Bronchial epithelial cell (primary cell): ENCODE results near the gene PGGHG. TPM values are rescaled to one million over a fixed set of nuclear protein-coding genes. Genes with fewer than 3 reads are reported as not detected.

ENCODE experiments used
- DNase-seq: peaks from one replicate; pipeline ENCODE4 v3.0.0-alpha.2; 2010; ENCODE audit warnings: low read depth
- FAIRE-seq: peaks from 2 replicates; lab custom pipeline; 2011; peaks lifted over from hg19 to GRCh38; lab: Jason Lieb, UNC
- H3K27me3 ChIP-seq: 2 replicates; pipeline ENCODE4 v1.5.1; 2011; ENCODE audit warnings: low read length; ENCODE audit not compliant: control insufficient read depth, insufficient read depth
- H3K36me3 ChIP-seq: 2 replicates; pipeline ENCODE4 v1.5.1; 2011; ENCODE audit warnings: low read length; ENCODE audit not compliant: control insufficient read depth, insufficient read depth
- H3K4me3 ChIP-seq: 2 replicates; pipeline ENCODE4 v1.5.1; 2011; ENCODE audit warnings: mild to moderate bottlenecking, low read depth, low read length, control low read depth
- total RNA-seq: library from RNA; depleted of rRNA; stranded (reverse); fragments of >200 nt; gene quantifications from 2 replicates; pipeline ENCODE4 v1.2.1, GENCODE V29; 2014
- TF ChIP-seq, protein P1 (sequence below): IDR thresholded peaks from 2 replicates; pipeline ENCODE4 v1.5.1; 2011; ENCODE audit warnings: mild to moderate bottlenecking, moderate library complexity, low read length, control low read depth, inconsistent platforms; ENCODE audit not compliant: insufficient read depth, severe bottlenecking

Gene PGGHG
- total RNA-seq, 1 donor from 2014 or later: 3.2 TPM

DNA sequence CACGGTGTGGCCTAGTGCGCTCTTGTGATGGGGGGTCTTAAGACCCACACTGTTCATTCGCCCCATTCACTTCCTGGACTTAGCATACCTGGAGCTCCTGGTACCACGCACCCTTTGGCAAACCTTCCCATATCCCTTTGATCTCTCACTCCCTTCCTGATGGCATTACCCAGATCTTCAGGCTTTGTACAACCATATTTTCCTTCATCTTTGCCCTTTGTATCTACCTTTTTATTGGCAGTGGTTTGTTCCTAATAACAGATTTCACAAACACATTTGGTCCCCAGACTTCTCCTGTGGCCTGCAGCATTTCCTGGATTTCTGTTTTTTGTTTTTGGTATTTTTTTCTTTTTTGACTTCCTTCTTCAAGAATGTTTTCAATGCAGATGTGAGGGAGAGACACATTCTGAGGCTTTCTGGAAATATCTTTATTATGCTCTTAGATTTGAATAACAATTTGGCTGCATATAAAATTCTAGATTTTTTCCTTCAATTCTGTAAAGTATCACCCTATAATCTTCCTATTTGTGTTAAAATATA is 47.8 kb downstream of the PGGHG start:
- TF ChIP-seq, protein P1, sequence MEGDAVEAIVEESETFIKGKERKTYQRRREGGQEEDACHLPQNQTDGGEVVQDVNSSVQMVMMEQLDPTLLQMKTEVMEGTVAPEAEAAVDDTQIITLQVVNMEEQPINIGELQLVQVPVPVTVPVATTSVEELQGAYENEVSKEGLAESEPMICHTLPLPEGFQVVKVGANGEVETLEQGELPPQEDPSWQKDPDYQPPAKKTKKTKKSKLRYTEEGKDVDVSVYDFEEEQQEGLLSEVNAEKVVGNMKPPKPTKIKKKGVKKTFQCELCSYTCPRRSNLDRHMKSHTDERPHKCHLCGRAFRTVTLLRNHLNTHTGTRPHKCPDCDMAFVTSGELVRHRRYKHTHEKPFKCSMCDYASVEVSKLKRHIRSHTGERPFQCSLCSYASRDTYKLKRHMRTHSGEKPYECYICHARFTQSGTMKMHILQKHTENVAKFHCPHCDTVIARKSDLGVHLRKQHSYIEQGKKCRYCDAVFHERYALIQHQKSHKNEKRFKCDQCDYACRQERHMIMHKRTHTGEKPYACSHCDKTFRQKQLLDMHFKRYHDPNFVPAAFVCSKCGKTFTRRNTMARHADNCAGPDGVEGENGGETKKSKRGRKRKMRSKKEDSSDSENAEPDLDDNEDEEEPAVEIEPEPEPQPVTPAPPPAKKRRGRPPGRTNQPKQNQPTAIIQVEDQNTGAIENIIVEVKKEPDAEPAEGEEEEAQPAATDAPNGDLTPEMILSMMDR: no peak
- DNase-seq (no peak), FAIRE-seq (no peak)
- H3K4me3 ChIP-seq: no peak overlapping the region
- H3K27me3 ChIP-seq: peaks cover 4% of the 10 kb centered on the region
- no peaks in the 10 kb centered on the region for H3K36me3 ChIP-seq

DNA sequence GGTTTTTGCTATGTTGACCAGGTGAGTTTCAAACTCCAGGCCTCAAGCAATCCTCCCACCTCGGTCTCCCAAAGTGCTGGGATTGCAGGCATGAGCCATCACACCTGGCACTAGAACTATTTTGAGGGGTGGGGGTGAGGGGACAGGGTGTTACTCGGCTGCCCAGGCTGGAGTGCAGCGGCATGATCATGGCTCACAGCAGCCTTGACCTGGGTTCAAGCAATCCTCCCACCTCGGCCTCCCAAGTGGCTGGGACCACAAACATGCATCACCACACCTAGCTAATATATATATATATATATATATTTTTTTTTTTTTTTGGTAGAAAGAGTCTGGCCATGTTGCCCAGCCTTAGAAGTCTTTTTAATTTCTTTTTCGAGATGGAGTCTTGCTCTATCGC is 48.8 kb downstream of the PGGHG start:
- Histone ChIP-seq H3K27me3 (peaks cover 4% of the 10 kb centered on the region), H3K36me3 (no peaks in the 10 kb centered on the region), H3K4me3 (no peak overlapping the region)
- FAIRE-seq: no peak
- TF ChIP-seq, protein P1: no peak
- no peak for DNase-seq

DNA sequence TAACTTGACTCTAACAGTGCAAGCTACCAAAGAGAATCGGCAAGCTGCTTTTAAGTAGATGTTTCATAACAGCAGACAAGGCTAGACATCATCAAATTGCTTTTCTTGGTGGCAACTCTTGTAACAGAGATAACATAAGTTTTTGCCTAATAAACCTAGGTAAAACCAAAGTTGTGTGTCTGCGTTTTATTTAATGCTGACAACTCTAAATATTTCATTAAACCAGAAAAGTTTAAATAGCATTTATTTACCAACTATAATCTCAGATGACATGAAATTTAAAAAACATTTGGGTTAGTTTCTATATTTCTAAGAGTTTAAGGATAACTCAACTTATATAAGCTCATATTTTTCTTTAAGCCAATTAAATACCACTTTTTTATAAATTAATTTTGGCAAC is 51.0 kb downstream of the PGGHG start:
- H3K4me3 ChIP-seq: no peak overlapping the region
- peaks cover 1% of the 10 kb centered on the region for H3K27me3 ChIP-seq
- DNase-seq (no peak), FAIRE-seq (no peak)
- no peaks in the 10 kb centered on the region for H3K36me3 ChIP-seq
- TF ChIP-seq, protein P1: no peak

DNA sequence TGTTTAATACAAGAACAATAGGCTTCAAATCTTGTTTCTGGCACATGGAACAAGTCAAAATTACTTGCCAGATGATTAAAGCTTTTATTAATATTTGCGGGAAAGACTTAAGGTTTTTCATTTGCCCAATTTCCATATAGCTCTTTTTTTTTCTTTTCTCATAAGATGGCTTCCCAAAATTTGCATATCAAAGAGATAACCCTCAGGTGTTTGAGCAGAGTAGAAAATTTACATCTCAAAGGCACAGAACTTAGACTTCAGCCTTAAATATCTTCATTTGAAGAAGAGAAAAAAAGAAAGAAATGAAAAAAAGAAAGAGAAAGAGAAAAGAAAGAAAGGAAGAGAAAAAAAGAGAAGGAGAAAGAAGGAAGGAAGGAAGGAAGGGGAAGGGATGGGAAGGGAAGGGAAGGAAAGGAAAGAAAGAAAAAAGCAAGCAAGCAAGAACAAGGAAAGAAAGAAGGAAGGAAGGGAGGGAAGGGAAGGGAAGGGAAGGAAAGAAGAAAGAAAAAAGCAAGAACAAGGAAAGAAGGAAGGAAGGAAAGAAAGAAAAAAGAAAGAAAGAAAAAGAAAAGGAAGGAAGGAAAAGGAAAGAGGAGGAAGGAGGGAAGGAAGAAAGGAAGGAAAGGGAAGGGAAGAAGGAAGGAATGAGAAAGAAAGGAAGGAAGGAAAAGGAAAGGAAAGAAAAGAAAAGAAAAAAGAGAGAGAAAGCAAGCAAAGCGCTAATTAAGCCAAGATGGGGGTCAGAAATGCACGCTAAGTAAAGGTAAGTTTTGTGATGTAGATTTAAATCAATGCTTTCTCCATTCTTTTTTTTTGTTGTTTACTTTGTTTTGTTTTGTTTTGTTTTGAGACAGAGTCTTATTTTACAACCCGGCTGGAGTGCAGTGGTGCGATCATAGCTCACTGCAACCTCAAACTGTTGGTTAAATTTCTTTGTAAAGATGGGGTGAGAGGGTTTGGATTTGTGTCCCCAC is 51.9 kb downstream of the PGGHG start:
- no peak for FAIRE-seq
- no peak overlapping the region for H3K4me3 ChIP-seq
- peaks cover 1% of the 10 kb centered on the region for H3K27me3 ChIP-seq
- H3K36me3 ChIP-seq: no peaks in the 10 kb centered on the region
- DNase-seq: no peak
- TF ChIP-seq, protein P1: no peak

DNA sequence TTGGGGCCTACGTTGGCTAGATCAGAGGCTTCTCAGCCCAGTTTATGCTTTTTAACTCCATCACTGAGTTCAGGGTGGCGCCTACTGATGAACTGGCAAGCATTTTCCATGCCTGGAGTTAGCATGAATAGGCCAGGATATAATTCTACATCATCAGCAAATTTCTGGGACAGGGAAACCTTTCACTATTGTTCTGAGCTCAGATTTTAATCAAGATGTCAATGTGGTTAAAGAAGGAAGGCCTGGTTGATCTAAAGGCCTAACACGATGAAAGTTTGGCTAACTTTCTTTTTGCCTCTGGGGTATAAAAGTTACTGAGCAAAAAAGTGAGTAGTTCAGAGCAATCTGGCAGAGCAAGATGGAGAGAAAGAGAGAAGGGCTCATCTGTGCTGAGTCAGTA is 53.4 kb downstream of the PGGHG start:
- no peaks in the 10 kb centered on the region for H3K36me3 ChIP-seq
- DNase-seq: no peak
- no peak for FAIRE-seq
- peaks cover 1% of the 10 kb centered on the region for H3K27me3 ChIP-seq
- TF ChIP-seq, protein P1: no peak
- no peak overlapping the region for H3K4me3 ChIP-seq
